ENCODE measurements around the gene AFAP1.

Gene AFAP1

GRCh38 chr4:7893539-7893938 lies 46.1 kb downstream of the AFAP1 start:
- H3K9me3 ChIP-seq (ENCODE audit: control insufficient read depth, low read length) = no peaks in the 10 kb centered on the region
- H3K27me3 ChIP-seq (ENCODE audit: control insufficient read depth, insufficient read depth, low read length) = no peaks in the 10 kb centered on the region
- no peak overlapping the region for H3K9ac ChIP-seq (ENCODE audit: low read length)
- no peak overlapping the region for H3K4me3 ChIP-seq (ENCODE audit: low read length)
- H3K36me3 ChIP-seq (ENCODE audit: control insufficient read depth, insufficient read depth, low read length) = no peaks in the 10 kb centered on the region
- peaks cover 6% of the 10 kb centered on the region for H3K4me1 ChIP-seq (ENCODE audit: control insufficient read depth, insufficient read depth, low read length)

DNA sequence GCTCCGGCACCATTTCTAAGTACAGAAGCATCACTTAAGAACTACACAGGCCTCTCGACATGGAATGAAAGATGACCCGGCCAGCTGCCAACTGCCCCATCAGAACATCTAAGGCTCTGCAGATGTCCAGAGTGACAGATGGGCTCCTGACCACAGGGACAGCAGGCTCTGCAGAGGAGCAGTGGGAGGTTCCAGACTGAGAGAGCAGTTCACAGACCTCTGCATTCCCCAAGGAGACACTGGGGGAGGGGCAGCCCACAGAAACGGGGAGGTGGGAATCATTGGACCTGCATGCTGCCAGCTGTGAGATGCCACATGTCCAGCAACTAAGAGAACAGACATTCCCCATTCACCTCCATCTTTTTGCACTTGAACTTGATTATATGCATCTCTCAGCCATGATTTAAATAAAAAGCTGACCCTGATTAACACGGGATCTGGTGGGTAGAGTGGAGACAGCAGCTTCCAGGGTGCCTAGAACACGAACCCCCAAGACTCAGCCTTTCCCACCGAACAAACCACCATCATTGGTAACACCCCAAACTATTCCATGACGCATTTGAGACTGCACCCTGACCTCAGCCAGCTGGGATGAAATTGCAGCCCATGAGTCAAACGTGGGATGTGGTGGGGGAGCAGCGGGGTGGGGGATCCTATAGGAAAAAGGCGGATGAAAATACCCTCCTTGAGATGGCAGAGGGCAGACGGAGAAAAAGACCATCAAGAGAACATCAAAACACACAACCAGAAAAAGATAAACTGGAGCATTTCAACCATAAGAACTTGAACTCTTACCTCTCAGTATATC lies 47.2 kb downstream of the AFAP1 start:
- Histone ChIP-seq H3K4me1 (ENCODE audit: control insufficient read depth, insufficient read depth, low read length) (peaks cover 6% of the 10 kb centered on the region), H3K4me3 (ENCODE audit: low read length) (no peak overlapping the region), H3K9me3 (ENCODE audit: control insufficient read depth, low read length) (no peaks in the 10 kb centered on the region), H3K27me3 (ENCODE audit: control insufficient read depth, insufficient read depth, low read length) (no peaks in the 10 kb centered on the region), H3K9ac (ENCODE audit: low read length) (no peak overlapping the region), H3K36me3 (ENCODE audit: control insufficient read depth, insufficient read depth, low read length) (no peaks in the 10 kb centered on the region)

- Histone ChIP-seq H3K9me3 (ENCODE audit: control insufficient read depth, low read length) (no peaks in the 10 kb centered on the region), H3K4me3 (ENCODE audit: low read length) (no peak overlapping the region), H3K27me3 (ENCODE audit: control insufficient read depth, insufficient read depth, low read length) (no peaks in the 10 kb centered on the region), H3K4me1 (ENCODE audit: control insufficient read depth, insufficient read depth, low read length) (peaks cover 15% of the 10 kb centered on the region), H3K9ac (ENCODE audit: low read length) (no peak overlapping the region), H3K36me3 (ENCODE audit: control insufficient read depth, insufficient read depth, low read length) (no peaks in the 10 kb centered on the region)
These were observed 48.8 kb downstream of the AFAP1 start for GRCh38 chr4:7890635-7891393.

GRCh38 chr4:7887436-7887835 lies 52.2 kb downstream of the AFAP1 start:
- H3K36me3 ChIP-seq (ENCODE audit: control insufficient read depth, insufficient read depth, low read length) = no peaks in the 10 kb centered on the region
- H3K4me1 ChIP-seq (ENCODE audit: control insufficient read depth, insufficient read depth, low read length) = peaks cover 19% of the 10 kb centered on the region
- H3K9ac ChIP-seq (ENCODE audit: low read length) = no peak overlapping the region
- no peaks in the 10 kb centered on the region for H3K27me3 ChIP-seq (ENCODE audit: control insufficient read depth, insufficient read depth, low read length)
- no peaks in the 10 kb centered on the region for H3K9me3 ChIP-seq (ENCODE audit: control insufficient read depth, low read length)
- H3K4me3 ChIP-seq (ENCODE audit: low read length) = no peak overlapping the region

- no peak overlapping the region for H3K9ac ChIP-seq (ENCODE audit: low read length)
- no peaks in the 10 kb centered on the region for H3K27me3 ChIP-seq (ENCODE audit: control insufficient read depth, insufficient read depth, low read length)
- no peak overlapping the region for H3K4me3 ChIP-seq (ENCODE audit: low read length)
- no peaks in the 10 kb centered on the region for H3K36me3 ChIP-seq (ENCODE audit: control insufficient read depth, insufficient read depth, low read length)
- H3K4me1 ChIP-seq (ENCODE audit: control insufficient read depth, insufficient read depth, low read length) = peaks cover 14% of the 10 kb centered on the region
- no peaks in the 10 kb centered on the region for H3K9me3 ChIP-seq (ENCODE audit: control insufficient read depth, low read length)
These were observed 53.4 kb downstream of the AFAP1 start for GRCh38 chr4:7886007-7886973.

DNA sequence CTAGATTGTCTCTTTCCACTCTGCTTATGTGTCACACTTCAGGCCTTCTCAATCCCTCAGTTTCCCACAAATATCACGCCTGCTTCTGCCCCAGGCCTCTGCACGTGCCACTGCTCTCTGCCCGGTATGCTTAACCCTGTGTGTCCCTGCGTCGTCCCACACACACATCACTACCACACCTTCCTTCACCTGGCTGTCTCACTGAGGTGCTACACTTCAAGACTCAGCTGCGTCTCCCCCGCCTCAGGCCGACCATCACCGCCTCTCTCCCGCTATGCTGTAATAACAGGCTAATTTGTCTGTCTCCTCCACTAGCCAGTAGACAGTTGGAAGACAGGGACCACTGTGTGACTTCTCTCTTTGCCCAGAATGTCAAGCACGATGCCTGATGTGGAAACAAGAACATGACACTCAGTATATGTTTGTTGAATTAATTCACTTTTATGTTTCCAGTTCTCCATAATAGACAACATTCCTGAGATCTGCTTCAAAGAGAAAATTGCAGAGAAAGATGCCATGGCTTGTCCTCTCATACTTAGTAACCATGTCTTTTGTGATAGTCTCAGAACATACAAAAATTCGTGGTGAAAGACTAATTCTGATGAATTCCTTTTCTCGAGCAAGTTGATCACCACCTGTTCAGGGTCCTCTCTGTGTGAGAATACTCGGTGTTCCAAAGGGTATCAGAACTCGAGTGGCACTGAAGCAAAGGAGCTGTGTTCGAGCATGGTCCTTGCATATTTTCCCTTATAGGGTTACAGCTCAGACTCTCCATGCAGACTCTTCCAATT lies 54.2 kb downstream of the AFAP1 start:
- Histone ChIP-seq H3K4me3 (ENCODE audit: low read length) (no peak overlapping the region), H3K9ac (ENCODE audit: low read length) (no peak overlapping the region), H3K4me1 (ENCODE audit: control insufficient read depth, insufficient read depth, low read length) (peaks cover 14% of the 10 kb centered on the region), H3K9me3 (ENCODE audit: control insufficient read depth, low read length) (no peaks in the 10 kb centered on the region), H3K27me3 (ENCODE audit: control insufficient read depth, insufficient read depth, low read length) (no peaks in the 10 kb centered on the region), H3K36me3 (ENCODE audit: control insufficient read depth, insufficient read depth, low read length) (no peaks in the 10 kb centered on the region)

GRCh38 chr4:7880683-7881082 lies 59.0 kb downstream of the AFAP1 start:
- H3K27me3 ChIP-seq (ENCODE audit: control insufficient read depth, insufficient read depth, low read length) = no peaks in the 10 kb centered on the region
- no peaks in the 10 kb centered on the region for H3K36me3 ChIP-seq (ENCODE audit: control insufficient read depth, insufficient read depth, low read length)
- no peak overlapping the region for H3K4me3 ChIP-seq (ENCODE audit: low read length)
- peaks cover 11% of the 10 kb centered on the region for H3K4me1 ChIP-seq (ENCODE audit: control insufficient read depth, insufficient read depth, low read length)
- H3K9ac ChIP-seq (ENCODE audit: low read length) = no peak overlapping the region
- no peaks in the 10 kb centered on the region for H3K9me3 ChIP-seq (ENCODE audit: control insufficient read depth, low read length)

- H3K4me1 ChIP-seq (ENCODE audit: control insufficient read depth, insufficient read depth, low read length) = peaks cover 7% of the 10 kb centered on the region
- H3K9me3 ChIP-seq (ENCODE audit: control insufficient read depth, low read length) = no peaks in the 10 kb centered on the region
- H3K9ac ChIP-seq (ENCODE audit: low read length) = no peak overlapping the region
- no peak overlapping the region for H3K4me3 ChIP-seq (ENCODE audit: low read length)
- H3K36me3 ChIP-seq (ENCODE audit: control insufficient read depth, insufficient read depth, low read length) = no peaks in the 10 kb centered on the region
- no peaks in the 10 kb centered on the region for H3K27me3 ChIP-seq (ENCODE audit: control insufficient read depth, insufficient read depth, low read length)
These were observed 60.5 kb downstream of the AFAP1 start for GRCh38 chr4:7879127-7879526.

GRCh38 chr4:7878323-7878722 lies 61.3 kb downstream of the AFAP1 start:
- no peak overlapping the region for H3K4me3 ChIP-seq (ENCODE audit: low read length)
- H3K4me1 ChIP-seq (ENCODE audit: control insufficient read depth, insufficient read depth, low read length) = peaks cover 7% of the 10 kb centered on the region

GRCh38 chr4:7877176-7877575 lies 62.5 kb downstream of the AFAP1 start:
- no peaks in the 10 kb centered on the region for H3K36me3 ChIP-seq (ENCODE audit: control insufficient read depth, insufficient read depth, low read length)
- peaks cover 7% of the 10 kb centered on the region for H3K4me1 ChIP-seq (ENCODE audit: control insufficient read depth, insufficient read depth, low read length)
- H3K4me3 ChIP-seq (ENCODE audit: low read length) = no peak overlapping the region
- no peak overlapping the region for H3K9ac ChIP-seq (ENCODE audit: low read length)
- no peaks in the 10 kb centered on the region for H3K9me3 ChIP-seq (ENCODE audit: control insufficient read depth, low read length)
- H3K27me3 ChIP-seq (ENCODE audit: control insufficient read depth, insufficient read depth, low read length) = no peaks in the 10 kb centered on the region

More at GRCh38 chr4:7878323-7878722, 61.3 kb downstream of the AFAP1 start:
- Histone ChIP-seq H3K36me3 (ENCODE audit: control insufficient read depth, insufficient read depth, low read length) (no peaks in the 10 kb centered on the region), H3K27me3 (ENCODE audit: control insufficient read depth, insufficient read depth, low read length) (no peaks in the 10 kb centered on the region), H3K9me3 (ENCODE audit: control insufficient read depth, low read length) (no peaks in the 10 kb centered on the region), H3K9ac (ENCODE audit: low read length) (no peak overlapping the region)

DNA sequence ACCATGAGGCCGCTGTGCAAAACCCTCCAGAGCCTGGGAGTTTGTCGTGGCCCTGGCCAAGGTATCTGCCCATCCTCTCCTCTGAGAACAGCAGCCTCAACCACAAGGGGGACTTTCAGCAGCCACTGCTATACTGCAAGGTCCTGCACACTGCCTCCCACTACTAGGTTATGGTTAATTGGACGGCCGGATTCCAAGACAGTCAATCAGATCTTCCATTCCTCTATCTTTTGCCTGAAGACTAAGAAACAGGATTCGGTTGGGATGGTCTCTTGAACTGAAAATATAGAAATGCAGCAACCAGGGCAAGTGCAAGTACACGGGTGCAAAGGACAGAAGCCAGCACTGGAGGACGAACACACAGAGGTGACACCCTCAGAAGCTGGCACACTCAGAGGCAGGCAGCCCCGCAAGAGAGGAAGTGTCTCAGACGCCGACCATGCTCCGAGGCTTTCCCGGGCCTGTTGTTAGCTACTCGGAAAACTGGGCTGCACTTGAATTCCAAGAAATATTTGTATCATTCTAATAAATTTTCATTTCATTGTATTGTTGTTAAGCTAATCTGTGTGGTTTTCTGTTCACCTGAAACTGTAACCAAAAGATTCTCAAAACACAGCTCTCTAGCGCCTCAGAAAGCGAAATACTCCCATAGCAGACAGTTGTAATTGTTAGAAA lies 63.3 kb downstream of the AFAP1 start:
- Histone ChIP-seq H3K9ac (ENCODE audit: low read length) (no peak overlapping the region), H3K4me1 (ENCODE audit: control insufficient read depth, insufficient read depth, low read length) (peaks cover 7% of the 10 kb centered on the region), H3K9me3 (ENCODE audit: control insufficient read depth, low read length) (no peaks in the 10 kb centered on the region), H3K4me3 (ENCODE audit: low read length) (no peak overlapping the region), H3K27me3 (ENCODE audit: control insufficient read depth, insufficient read depth, low read length) (no peaks in the 10 kb centered on the region), H3K36me3 (ENCODE audit: control insufficient read depth, insufficient read depth, low read length) (no peaks in the 10 kb centered on the region)

Data from mucosa of stomach (tissue), 1 donor.